ENCODE data around the gene TSHZ3.

GRCh38 chr19:31389874-31390273 is 40.6 kb upstream of the TSHZ3 start:
- no peak for TF ChIP-seq POLR2A (IDR thresholded peaks at IDR 0.05)
- TF ChIP-seq CTCF (IDR thresholded peaks at IDR 0.05) = no peak

Data from lower leg skin (tissue), 3 donors.